Islet of Langerhans (tissue), 1 donor: Measurements from ENCODE around the gene SRSF6.
"Not testable (repeated sequence)": the region's sequence is repeated elsewhere in the genome, so short reads cannot be mapped to it uniquely, and the experiment has no call there.

Source experiments
- FAIRE-seq: peaks from one replicate; lab custom pipeline; 2011; peaks lifted over from hg19 to GRCh38; lab: Jason Lieb, UNC

SRSF6 gene

GRCh38 chr20:43457640-43458421 is at the start of gene SRSF6:
Gene SRSF6, plus strand, starts transcription at chr20:43457896. Its CDS starts 138 bp downstream, at chr20:43458034.
- no peak for FAIRE-seq

- FAIRE-seq: no peak
These were observed 48.7 kb upstream of the SRSF6 start for GRCh38 chr20:43408848-43409576.

GRCh38 chr20:43409577-43409913 is 48.2 kb upstream of the SRSF6 start:
- no peak for FAIRE-seq

- FAIRE-seq: no peak
These were observed 41.9 kb upstream of the SRSF6 start for GRCh38 chr20:43415661-43416430.

GRCh38 chr20:43416591-43417228 is 41.0 kb upstream of the SRSF6 start:
- no peak for FAIRE-seq

- FAIRE-seq: no peak
These were observed 37.5 kb upstream of the SRSF6 start for GRCh38 chr20:43420192-43420591.

GRCh38 chr20:43420913-43421312 is 36.8 kb upstream of the SRSF6 start:
- not testable (repeated sequence) for FAIRE-seq

GRCh38 chr20:43426172-43426571 is 31.5 kb upstream of the SRSF6 start:
- no peak for FAIRE-seq

GRCh38 chr20:43430265-43431133 is 27.2 kb upstream of the SRSF6 start:
- FAIRE-seq: no peak

GRCh38 chr20:43431134-43431519 is 26.6 kb upstream of the SRSF6 start:
- no peak for FAIRE-seq

- no peak for FAIRE-seq
These were observed 25.2 kb upstream of the SRSF6 start for GRCh38 chr20:43432498-43432897.

GRCh38 chr20:43433250-43433854 is 24.3 kb upstream of the SRSF6 start:
- FAIRE-seq: no peak

GRCh38 chr20:43434565-43434964 is 23.1 kb upstream of the SRSF6 start:
- no peak for FAIRE-seq

GRCh38 chr20:43438578-43439316 is 18.9 kb upstream of the SRSF6 start:
- no peak for FAIRE-seq

GRCh38 chr20:43440531-43440930 is 17.2 kb upstream of the SRSF6 start:
- no peak for FAIRE-seq

- FAIRE-seq: no peak
These were observed 15.3 kb upstream of the SRSF6 start for GRCh38 chr20:43442282-43442880.

- no peak for FAIRE-seq
These were observed 13.6 kb upstream of the SRSF6 start for GRCh38 chr20:43444107-43444506.

GRCh38 chr20:43446361-43446879 is 11.3 kb upstream of the SRSF6 start:
- FAIRE-seq: no peak

- FAIRE-seq: not testable (repeated sequence)
These were observed 9.3 kb upstream of the SRSF6 start for GRCh38 chr20:43448431-43448747.
